Raji (cell line): ENCODE data around the gene ELAVL3.

Experiments
- POLR2A ChIP-seq: IDR thresholded peaks from 2 replicates; pipeline ENCODE4 v1.6.1; 2011; ENCODE audit warnings: low read depth, low read length, control low read depth; ENCODE audit not compliant: insufficient read depth

The ELAVL3 gene

DNA sequence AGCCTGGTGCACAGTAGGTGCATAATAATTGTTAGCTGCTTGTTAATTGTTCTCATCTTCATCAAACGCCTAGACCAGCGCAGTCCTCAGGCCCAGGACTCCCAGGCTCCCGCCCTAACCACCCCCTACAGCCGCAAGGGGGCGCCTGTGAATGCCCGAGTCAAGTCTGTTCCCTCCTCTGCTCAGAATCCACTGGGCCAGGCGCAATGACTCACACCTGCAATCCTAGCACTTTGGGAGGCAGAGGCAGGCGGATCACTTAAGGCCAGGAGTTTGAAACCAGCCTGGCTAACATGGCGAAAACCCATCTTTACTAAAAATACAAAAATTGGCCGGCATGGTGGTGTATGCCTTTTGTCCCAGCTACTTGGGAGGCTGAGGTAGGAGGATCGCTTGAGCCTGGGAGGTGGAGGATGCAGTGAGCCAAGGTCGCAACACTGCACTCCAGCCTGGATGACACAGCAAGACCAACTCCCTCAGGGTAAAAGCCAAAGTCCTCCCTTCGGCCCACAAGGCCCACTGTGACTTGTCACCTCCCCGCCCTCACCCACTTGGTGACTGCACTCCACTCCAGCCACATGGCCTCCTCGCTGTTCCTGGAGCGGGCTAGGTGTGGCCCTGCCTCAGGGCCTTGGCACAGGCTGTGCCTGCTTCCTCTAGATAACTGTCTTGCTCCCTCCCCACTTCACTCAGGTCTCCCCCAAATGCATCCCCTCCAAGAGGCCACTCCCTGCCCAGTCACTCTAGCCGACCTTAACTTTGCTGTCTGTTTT lies 15.7 kb upstream of the ELAVL3 start:
- TF ChIP-seq POLR2A = no peak

DNA sequence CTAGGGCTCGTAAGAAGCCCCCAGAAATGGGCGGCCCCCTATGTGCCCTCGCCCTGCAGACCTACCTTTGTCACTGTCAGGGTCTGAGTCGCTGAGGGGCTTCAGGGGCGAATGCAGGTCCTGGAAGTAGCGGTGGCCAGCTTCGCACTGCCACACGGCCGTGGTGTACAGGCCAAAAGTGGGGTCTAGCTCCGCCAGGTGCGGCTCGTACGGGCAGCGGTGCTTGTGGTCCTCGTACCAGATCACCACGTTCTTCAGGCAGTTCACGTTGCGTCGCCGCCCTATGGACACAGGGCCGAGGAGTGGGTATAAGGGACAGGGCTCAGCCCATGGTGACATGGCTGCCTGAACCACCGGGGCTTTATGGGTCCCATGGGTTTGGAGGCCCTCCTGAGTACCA lies 15.0 kb upstream of the ELAVL3 start:
- no peak for TF ChIP-seq POLR2A

DNA sequence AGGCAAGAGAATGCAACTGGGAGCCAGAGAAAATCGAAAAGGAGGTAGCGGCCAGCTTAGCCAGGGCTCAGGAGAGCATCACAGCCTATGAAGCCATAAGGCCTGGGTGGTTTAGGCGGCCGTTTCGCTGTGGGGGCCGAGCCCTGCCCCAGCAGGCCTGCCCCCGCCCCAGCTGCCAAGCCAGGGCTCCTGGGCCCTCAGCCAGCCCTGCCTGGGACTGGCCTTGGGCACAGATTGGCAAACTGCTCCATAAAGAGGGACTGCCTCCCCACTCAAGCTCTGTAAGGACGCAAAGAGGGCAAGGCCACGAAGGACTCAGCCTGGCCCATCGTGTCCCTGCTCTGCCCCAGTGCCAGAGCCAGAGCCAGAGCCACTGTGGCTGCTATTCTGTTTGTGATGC lies 14.6 kb upstream of the ELAVL3 start:
- TF ChIP-seq POLR2A = no peak

DNA sequence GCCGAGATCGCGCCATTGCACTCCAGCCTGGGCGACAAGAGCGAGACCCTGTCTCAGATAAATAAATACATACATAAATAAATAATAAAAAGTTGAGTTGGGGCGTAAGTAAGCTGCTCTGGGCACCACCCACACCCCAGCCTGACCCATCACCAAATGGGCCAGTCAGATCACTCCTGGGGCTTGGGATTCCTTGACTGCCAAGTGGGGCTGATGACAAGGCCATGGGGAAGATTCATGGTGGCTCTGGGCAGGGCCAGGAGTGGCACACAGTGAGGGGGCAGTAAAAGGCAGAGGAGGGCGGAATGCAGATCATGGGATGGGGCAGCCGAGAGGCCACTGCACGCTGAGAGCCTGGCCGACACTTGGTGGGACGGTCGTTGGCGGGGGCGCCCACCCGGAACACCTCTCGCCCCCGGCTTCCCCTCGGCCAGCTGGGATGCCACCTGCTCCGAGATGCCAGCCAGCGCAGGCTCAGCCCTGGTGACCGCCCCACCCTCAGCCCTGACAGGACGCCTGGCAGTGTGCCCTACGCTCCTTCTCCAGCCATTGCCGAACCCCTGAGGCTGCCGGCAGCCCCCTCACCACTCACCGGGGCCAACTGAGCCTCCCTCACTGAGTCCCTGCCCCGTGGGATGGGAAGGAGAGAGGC lies 13.9 kb upstream of the ELAVL3 start:
- no peak for TF ChIP-seq POLR2A

DNA sequence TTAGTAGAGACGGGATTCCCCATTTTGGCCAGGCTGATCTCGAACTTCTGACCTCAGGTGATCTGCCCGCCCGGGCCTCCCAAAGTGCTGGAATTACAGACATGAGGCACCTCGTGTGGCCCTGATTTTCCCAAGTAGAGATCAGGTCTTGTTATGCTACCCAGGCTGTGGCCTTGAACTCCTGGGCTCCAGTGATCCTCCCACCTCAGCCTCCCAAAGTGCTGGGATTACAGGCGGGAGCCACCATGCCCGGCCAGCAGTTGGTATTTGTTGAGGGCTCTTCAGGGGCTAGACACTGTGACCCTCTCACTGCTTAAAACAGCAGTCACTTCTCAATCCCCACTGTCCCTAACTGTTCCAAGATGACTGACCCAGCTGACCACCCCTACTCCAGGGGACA lies 8.5 kb upstream of the ELAVL3 start:
- TF ChIP-seq POLR2A = no peak

DNA sequence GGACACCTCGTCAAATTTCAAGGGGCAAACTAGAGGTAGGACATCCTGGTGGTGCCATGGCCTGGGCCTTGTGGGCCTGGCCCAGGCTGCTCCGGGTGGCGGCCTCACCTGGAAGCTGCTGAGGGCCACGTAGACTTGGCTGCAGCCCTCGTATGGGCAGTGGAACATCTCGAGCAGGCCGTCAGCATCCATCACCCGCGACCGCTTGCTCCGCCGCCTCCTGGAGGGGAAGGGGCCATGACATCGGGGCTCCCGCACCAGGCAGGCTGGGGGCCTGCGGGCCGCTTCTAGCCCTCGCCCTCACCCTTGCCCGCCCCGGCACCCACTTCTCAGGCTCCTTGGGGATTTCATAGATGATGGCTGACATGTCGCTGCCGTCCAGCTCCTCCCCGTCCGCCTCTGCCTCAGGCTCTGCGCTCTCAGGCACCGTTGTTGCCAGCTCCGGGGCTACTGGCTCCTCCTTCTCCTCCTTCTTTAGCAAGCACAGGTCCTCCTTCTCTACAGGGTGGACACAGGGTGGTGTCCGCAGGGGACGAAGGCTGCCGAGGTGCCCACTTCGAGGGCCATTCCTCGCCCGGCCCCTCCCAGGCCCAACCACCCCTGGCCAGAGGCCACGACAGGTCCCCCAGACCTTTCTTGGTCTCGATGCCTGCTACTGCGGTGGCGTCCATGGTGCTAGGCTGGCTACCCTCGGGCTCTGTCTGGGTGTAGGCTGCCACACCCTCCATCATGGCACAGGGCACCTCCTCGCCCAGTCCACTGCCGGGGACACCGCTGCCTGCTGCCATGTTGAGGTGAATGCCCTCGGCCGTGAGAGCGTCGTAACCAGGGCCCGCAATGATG lies 6.0 kb upstream of the ELAVL3 start:
- TF ChIP-seq POLR2A = no peak

DNA sequence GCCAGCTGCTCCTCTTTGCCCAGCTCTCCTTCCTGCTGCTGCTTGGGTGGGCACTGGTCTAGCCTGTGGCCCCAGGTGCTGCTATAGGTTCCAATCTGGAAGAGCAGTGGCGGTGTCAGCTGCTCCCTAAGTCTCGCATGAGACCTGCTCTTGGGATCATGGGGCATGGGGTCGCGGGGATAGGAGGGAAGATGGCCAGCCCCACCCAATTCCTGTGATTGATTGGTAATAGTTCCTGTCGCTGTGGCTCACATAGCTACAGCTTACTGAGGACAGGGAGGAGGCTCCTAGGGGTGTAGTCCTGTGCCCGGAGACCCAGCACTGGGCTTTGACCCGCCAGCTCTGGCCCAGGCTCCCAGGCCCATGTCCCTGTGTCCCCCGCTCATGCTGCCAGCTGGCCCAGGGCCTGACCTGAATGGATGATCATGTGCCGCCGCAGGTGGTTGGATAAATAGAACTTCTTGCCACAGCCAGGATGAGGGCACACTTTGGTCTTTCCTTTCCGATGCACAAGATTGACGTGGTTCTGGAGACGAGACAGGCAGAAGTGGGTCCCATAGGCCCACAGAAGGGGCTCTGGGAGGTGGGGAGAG lies 4.5 kb upstream of the ELAVL3 start:
- TF ChIP-seq POLR2A = no peak

DNA sequence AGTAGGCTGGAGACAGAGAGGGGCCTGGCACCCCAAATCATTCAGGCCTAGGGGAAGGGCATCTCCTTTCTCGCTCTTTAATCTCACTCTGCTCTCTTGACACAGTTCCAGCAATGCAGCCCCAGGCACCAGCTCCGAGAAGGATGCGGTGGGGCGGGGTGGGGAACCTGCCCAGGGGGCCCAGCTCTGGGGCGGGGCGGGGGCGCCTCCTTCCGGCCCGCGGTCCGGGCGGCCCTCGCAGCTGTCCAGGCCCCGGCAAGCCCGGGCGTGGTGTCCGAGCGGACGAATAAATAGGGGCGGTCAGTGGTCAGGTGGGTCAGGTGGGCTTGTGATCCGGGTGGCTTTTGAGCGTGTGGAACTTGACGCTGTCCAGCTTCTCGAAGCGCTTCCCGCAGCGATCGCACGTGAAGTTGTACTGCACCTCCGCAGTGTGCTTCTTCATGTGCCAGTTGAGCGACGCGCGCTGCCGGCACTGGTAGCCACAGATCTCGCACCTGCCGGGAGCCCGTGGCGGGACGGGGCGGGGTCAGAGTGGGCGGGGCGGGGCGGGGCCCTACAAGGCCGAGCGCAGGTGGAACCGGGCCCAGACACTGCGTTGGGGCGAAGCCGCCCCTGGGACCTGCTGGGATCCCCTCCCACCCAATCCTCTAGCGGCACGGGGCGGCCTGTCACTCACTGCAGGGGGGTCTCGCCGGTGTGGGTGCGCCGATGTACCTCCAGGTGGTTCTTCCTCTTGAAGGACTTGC lies 2.7 kb upstream of the ELAVL3 start:
- TF ChIP-seq POLR2A = no peak

DNA sequence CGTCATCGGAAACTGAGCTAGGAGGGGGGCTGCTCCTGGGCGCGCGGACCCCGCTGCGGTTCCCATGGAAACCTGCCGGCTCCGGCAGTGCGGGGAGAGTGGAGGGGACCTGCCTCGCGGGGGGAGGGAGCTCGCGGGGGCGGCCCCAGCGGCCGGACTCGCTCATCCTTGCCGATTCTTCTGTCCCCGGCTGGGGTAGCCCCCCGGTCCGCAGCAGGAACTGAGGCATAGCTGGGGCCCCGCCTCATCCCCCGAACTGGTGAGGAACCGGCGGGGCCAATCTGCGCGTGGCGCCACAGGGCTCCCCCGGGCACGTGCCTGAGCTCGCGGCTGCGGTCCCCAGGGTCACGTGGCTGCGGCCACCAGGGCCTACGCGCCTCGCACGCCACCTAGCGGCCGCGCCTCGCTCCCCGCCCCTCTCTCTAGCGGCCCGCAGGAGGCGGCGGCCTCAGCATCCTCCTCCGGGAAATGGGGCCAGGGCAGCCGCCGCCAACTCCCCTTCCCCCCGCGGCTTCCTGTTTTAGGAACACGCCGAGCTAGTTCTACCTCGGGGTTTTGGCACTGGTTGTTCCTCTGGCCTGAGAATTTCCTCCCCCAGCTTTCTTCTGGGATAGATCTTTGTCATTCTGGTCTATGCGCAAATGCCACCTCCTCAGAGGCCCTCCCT lies 1.7 kb upstream of the ELAVL3 start:
- TF ChIP-seq POLR2A = peak; percentile 76

DNA sequence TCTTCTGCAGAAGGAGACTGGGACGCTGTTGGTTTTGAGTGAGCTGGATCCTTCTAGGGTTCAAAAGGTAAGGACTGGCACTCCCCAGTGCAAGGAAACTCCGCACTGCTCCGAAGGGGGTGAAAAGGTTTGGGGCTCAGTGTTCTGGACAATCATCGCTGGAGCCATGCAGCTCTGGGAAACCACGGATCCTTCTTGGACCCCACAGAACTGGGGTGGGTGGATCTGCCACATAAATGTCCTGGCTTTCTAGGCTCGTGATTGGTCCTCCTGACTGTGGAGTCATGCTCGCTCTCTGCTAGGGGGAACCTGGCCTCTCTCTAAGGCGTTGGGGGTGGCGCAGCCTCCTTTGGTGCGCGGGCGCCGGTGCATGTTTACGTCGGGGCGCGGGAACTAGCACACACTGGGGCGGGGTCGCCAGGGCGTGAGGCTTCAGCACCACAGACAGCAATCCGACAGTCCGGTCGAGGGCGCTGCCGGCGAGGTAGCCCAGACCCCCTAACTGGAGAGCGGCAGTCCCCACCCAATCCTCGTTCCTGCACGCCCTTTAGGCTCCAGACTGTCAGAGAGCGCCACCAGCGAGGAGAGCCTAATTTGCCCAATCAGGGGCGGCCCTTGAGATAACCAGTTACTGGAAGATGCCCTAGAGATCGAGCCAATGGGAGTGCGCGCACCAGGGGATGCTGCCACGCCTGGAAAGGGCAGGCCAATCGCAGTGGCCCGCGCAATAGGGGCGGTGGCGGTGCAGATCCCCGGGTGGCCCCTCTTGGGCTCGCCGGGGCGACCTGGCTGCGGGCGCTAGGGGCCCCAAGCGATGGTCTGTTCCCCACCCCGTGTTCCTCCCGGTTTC lies 913 bp upstream of the ELAVL3 start:
- peak; percentile 88 for TF ChIP-seq POLR2A

DNA sequence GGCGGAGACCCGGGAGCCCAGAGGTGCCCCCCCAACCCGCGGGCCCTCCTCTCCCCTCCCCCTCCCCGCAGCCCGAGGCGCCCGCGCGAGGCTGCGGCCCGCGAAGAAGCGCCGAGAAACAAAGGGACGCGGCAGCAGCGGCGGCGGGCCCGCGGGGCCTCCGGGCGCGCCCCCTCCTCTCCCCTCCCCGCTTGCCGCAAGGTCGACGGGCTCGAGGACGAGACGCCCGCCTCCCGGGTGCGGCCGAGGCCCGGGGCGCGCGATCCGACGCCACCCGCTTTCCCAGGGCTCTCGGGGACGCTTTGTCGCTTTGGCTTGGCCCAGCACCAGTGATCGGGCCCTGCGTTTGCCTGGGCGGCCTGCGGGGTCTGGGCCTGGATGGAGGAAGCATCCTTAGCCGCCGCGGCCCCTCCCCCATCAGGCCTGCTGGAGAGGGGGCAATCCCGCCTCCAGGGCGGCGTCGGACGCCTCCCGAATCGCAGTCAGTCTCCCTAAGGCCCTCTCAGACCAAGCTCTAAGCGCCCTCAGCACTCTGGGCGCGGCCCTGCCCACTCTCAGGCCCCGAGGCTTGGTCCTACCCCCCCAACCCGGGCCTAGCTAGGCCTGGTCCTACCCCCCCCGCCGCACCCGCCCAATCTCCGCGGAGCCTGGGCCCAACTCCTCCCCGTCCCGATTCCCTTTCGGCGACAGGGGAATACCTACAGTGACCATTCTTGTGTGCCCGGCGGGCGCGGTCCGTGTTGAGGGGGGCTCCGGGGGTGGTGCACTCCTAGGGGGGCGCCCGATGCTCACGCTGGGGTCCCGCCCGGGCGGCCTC lies 740 bp downstream of the ELAVL3 start:
- no peak for TF ChIP-seq POLR2A

DNA sequence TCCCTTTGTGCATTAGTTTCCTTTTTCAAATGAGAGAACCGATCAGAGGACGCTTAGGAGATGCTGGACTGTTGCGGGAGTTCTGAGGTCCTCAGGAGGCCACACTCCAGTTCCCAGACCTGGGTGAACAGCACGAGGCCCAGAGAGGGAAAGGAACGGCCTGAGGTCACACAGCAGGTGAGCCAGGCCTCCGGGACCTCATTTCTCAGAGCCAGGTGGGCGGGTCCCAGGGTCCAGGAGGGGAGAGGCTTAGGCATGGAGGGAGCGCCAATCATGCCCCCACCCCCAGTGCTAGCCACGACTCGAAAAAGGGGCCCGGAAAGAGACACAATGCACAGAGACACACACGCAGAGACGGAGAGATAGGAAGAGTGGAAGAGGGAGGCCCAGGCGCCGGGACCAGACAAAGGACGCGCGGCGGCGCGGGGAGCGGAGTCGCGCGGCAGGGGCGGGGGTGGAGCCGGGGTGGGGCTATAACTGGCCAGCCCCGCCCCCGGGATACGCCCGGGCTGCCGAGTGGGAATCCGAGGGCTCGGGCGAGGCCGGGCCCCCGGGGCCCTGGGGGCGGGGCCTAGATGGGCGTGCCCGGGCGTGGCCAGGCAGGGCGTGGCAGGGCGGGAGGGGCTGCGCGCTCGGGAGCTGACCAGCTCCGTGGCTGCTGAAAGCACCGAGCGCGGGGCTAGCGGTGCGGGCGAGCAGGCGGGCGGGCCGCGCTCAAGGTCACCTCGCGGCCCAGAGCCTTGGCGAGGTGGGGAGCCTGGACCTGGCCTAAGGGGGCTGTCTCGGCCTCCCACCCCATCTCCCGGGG lies 1.6 kb downstream of the ELAVL3 start:
- TF ChIP-seq POLR2A = no peak
